PC-3 (cell line): ENCODE measurements around the gene OGT. TPM values are rescaled to one million over a fixed set of nuclear protein-coding genes. Genes with fewer than 3 reads are reported as not detected.

Experiments used
- ATAC-seq: fragments of 200-7000 bp; cut with Tn5 transposase; 2 replicates; pipeline ENCODE4 v1.9.1; 2020; ENCODE audit warnings: mild to moderate bottlenecking, moderate library complexity
- BruUV-seq: library from RNA; stranded (reverse); fragments of 400-500 nt; replicated peaks from 2 replicates; lab custom pipeline; 2021; lab: Mats Ljungman, UMichigan
- CTCF ChIA-PET: fragments of 300-600 bp; sonication (Branson Sonifier 250); formaldehyde crosslinking; loops from one replicate; lab custom pipeline; 2022; ENCODE audit warnings: antibody characterized with exemption; lab: Charles Lee
- POLR2A ChIA-PET: fragments of 300-600 bp; sonication (Branson Sonifier 250); formaldehyde crosslinking; loops from one replicate; lab custom pipeline; 2022; ENCODE audit warnings: antibody characterized with exemption; ENCODE audit not compliant: unreplicated experiment; lab: Charles Lee
- DNase-seq: peaks from one replicate; pipeline ENCODE4 v3.0.0-alpha.2; 2015
- H2AFZ ChIP-seq: fragments of 300-600 bp; sonication (generic); 2 replicates; pipeline ENCODE4 v1.6.0; 2016; ENCODE audit warnings: antibody characterized with exemption, low read length
- H3F3A ChIP-seq: fragments of 300-600 bp; sonication (generic); one replicate; pipeline ENCODE4 v1.6.0; 2017; ENCODE audit warnings: antibody characterized with exemption, low read length, control low read depth, mild to moderate bottlenecking; ENCODE audit not compliant: unreplicated experiment
- H3K27ac ChIP-seq: fragments of 300-600 bp; sonication (generic); 2 replicates; pipeline ENCODE4 v1.5.1; 2016; ENCODE audit warnings: mild to moderate bottlenecking, low read length
- H3K27me3 ChIP-seq: fragments of 300-600 bp; sonication (generic); 2 replicates; pipeline ENCODE4 v1.6.1; 2016; ENCODE audit warnings: low read length, mixed read lengths
- H3K36me3 ChIP-seq: fragments of 300-600 bp; sonication (generic); 2 replicates; pipeline ENCODE4 v1.6.1; 2016; ENCODE audit warnings: low read depth, mixed run types, low read length, mixed read lengths
- H3K4me1 ChIP-seq: fragments of 300-600 bp; sonication (generic); 2 replicates; pipeline ENCODE4 v1.5.1; 2016; ENCODE audit warnings: low read length; ENCODE audit not compliant: insufficient read depth
- H3K4me2 ChIP-seq: fragments of 300-600 bp; sonication (generic); 2 replicates; pipeline ENCODE4 v1.6.0; 2016; ENCODE audit warnings: low read length
- H3K4me3 ChIP-seq: fragments of 300-600 bp; sonication (generic); 2 replicates; pipeline ENCODE4 v1.5.1; 2016; ENCODE audit warnings: mild to moderate bottlenecking, low read length, mixed read lengths
- H3K79me2 ChIP-seq: fragments of 300-600 bp; sonication (generic); 2 replicates; pipeline ENCODE4 v1.6.1; 2017; ENCODE audit warnings: low read length, mixed read lengths
- H3K9ac ChIP-seq: fragments of 300-600 bp; sonication (generic); 2 replicates; pipeline ENCODE4 v1.6.0; 2016; ENCODE audit warnings: mild to moderate bottlenecking, low read length
- H3K9me2 ChIP-seq: fragments of 300-600 bp; sonication (generic); replicated peaks from 2 replicates; pipeline ENCODE4 v1.6.1; 2016; ENCODE audit warnings: mixed run types, low read length, mixed read lengths
- H3K9me3 ChIP-seq: fragments of 300-600 bp; sonication (generic); 2 replicates; pipeline ENCODE4 v1.6.1; 2016; ENCODE audit warnings: low read length, mixed read lengths
- H4K20me1 ChIP-seq: fragments of 300-600 bp; sonication (generic); 2 replicates; pipeline ENCODE4 v1.6.1; 2016; ENCODE audit warnings: low read length, mixed read lengths
- EZH2 ChIP-seq: fragments of 300-600 bp; sonication (generic); IDR thresholded peaks from one replicate; pipeline ENCODE4 v1.6.1; 2017; ENCODE audit warnings: antibody characterized with exemption, mild to moderate bottlenecking, low read length; ENCODE audit not compliant: unreplicated experiment
- EZH2phosphoT487 ChIP-seq: fragments of 300-600 bp; sonication (generic); IDR thresholded peaks from 2 replicates; pipeline ENCODE4 v1.6.1; 2018; ENCODE audit warnings: mild to moderate bottlenecking, antibody characterized with exemption, low read length, borderline replicate concordance
- intact Hi-C: fragments of 100-400 bp; cut with micrococcal nuclease; formaldehyde crosslinking; loops from 2 replicates; pipeline ENCODE4 v1.9.0; 2023
- total RNA-seq: library from RNA; depleted of rRNA; stranded (reverse); fragments of >200 nt; gene quantifications from 2 replicates; pipeline ENCODE4 v1.2.3, GENCODE V29; 2014; rRNA removed
- TF ChIP-seq, protein P1 (sequence below): fragments of 300-600 bp; sonication (generic); conservative IDR thresholded peaks from 2 replicates; pipeline ENCODE4 v1.5.1; 2017; ENCODE audit warnings: antibody characterized with exemption, low read depth, mild to moderate bottlenecking, low read length

Gene OGT
- total RNA-seq, 1 experiment from 2014 or later: 99.8 TPM

DNA sequence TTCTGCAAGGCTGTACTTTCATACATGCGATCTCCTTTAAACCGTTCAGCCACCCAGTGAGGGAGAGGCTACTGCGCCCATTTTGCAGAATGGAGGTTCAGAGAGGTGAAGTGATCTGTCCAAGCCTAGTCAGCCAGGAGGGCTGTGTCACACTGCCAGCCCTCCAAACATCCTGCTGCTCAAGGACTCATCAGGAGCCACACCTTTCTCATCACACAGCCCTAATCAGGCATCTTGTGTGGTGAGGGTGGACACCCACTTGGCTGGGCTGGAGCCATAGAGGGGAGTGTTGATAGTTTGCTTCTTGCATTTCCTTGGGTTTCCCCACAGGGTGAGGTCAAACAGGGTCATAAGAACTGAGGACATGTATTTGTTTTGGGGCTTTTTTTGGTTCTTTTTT is 90.8 kb downstream of the OGT start:
- ChIA-PET POLR2A (no interaction called here), CTCF (no interaction called here)
- Histone ChIP-seq H3K36me3 (no peaks in the 10 kb centered on the region), H3F3A (no peaks in the 10 kb centered on the region), H3K9ac (no peak overlapping the region), H3K27me3 (no peaks in the 10 kb centered on the region), H3K9me2 (no peaks in the 10 kb centered on the region), H2AFZ (no peak overlapping the region), H3K4me2 (no peak overlapping the region), H3K4me1 (peaks cover 13% of the 10 kb centered on the region), H3K27ac (no peak overlapping the region), H3K79me2 (no peaks in the 10 kb centered on the region), H4K20me1 (no peaks in the 10 kb centered on the region), H3K4me3 (no peak overlapping the region), H3K9me3 (no peaks in the 10 kb centered on the region)
- TF ChIP-seq EZH2 (no peak), EZH2phosphoT487 (no peak)
- TF ChIP-seq, protein P1, sequence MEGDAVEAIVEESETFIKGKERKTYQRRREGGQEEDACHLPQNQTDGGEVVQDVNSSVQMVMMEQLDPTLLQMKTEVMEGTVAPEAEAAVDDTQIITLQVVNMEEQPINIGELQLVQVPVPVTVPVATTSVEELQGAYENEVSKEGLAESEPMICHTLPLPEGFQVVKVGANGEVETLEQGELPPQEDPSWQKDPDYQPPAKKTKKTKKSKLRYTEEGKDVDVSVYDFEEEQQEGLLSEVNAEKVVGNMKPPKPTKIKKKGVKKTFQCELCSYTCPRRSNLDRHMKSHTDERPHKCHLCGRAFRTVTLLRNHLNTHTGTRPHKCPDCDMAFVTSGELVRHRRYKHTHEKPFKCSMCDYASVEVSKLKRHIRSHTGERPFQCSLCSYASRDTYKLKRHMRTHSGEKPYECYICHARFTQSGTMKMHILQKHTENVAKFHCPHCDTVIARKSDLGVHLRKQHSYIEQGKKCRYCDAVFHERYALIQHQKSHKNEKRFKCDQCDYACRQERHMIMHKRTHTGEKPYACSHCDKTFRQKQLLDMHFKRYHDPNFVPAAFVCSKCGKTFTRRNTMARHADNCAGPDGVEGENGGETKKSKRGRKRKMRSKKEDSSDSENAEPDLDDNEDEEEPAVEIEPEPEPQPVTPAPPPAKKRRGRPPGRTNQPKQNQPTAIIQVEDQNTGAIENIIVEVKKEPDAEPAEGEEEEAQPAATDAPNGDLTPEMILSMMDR: no peak
- no TSS peak for BruUV-seq
- DNase-seq (no peak), ATAC-seq (no peak)
- intact Hi-C loops: no loop called here

DNA sequence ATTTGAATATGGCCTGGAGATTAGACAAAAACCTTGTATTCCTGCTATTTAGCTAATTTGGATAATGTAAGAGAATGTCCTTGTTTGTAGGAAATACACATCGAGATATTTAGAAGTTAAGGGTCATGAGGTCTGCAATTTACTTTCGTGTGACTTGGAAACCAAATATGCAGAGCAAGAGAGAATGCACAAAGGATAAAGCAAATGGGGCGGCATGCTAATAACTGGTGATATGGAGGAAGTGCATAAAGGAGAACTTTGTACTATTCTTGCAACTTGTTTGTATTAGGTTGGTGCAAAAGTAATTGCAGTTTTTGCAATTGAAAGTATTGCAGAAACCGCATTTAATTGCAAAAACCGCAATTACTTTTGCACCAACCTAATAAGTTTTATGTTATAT is 92.6 kb downstream of the OGT start:
- no peak overlapping the region for H2AFZ ChIP-seq
- H3K9me2 ChIP-seq: no peaks in the 10 kb centered on the region

More for the DNA sequence above, 92.6 kb downstream of the OGT start:
- H3K4me2 ChIP-seq: no peak overlapping the region
- no peaks in the 10 kb centered on the region for H3K9me3 ChIP-seq
- BruUV-seq: no TSS peak
- DNase-seq (no peak), ATAC-seq (no peak)
- intact Hi-C loops: no loop called here
- H3K4me3 ChIP-seq: no peak overlapping the region
- no peaks in the 10 kb centered on the region for H4K20me1 ChIP-seq
- H3F3A ChIP-seq: no peaks in the 10 kb centered on the region
- H3K27me3 ChIP-seq: no peaks in the 10 kb centered on the region
- H3K27ac ChIP-seq: no peak overlapping the region
- TF ChIP-seq EZH2phosphoT487 (no peak), EZH2 (no peak)
- ChIA-PET CTCF (no interaction called here), POLR2A (no interaction called here)
- peaks cover 13% of the 10 kb centered on the region for H3K4me1 ChIP-seq
- no peaks in the 10 kb centered on the region for H3K79me2 ChIP-seq
- H3K9ac ChIP-seq: no peak overlapping the region
- H3K36me3 ChIP-seq: no peaks in the 10 kb centered on the region

Other genes with a start within 250 kb of the OGT start
- 514 and 631 TPM in 2 replicates for gene NONO, start 249.5 kb upstream of the OGT start, total RNA-seq
- gene ITGB1BP2, start 231.4 kb upstream of the OGT start, total RNA-seq: 0.75 and 1.7 TPM in 2 replicates
- gene TAF1, start 166.7 kb upstream of the OGT start, total RNA-seq: 36.8 and 45.2 TPM in 2 replicates
- 1.6 and 2.9 TPM in 2 replicates for gene GCNA, start 45.3 kb downstream of the OGT start, total RNA-seq
- not detected in 2 replicates for gene CXCR3, start 85.4 kb downstream of the OGT start, total RNA-seq
- not detected in 2 replicates for gene CXorf49, start 185.2 kb downstream of the OGT start, total RNA-seq
- gene CXorf49B, start 230.2 kb downstream of the OGT start, total RNA-seq: not detected in 2 replicates